Measurements from ENCODE around the gene RPP25L.
A peak's percentile ranks its signal among the peaks of the same experiment; 100 is the strongest.

RPP25L gene

DNA sequence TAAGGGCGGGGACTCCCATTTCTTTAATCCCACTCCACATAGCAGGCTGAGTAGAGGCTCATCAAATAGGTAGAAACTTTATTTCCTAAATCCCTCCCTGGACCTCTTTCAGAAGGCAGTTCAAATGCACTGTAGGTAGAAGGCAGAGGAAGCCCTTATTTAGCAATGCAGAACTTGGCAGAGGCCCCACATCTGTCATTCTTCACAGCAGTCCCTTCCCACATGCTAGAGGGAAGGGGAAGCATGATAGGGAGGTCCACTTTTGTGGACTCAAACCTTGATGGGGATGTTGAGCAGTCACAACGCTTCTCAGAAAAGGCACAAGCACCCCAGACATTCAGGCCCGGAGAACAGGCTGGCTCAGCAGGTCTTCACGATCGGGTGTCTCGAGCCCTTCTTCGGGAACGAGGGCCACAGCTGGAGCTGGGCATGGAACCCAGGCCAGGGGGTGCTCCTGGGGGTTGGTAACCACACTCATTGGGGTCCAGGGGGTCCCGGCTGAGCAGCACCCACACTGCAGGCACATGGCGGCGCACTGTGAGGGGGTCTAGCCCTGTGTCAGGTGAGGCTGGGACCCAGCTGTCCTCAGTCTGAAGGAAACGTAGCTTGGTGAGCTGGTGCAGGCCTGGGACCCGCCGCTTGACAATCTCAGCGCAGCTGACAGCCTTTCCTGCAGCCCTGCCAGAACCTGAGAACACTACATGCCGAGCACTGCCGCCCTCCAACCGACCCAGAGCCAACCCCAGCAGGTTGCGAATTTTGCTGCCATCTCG is 1.3 kb downstream of the RPP25L start:
- no peak for DNase-seq

DNA sequence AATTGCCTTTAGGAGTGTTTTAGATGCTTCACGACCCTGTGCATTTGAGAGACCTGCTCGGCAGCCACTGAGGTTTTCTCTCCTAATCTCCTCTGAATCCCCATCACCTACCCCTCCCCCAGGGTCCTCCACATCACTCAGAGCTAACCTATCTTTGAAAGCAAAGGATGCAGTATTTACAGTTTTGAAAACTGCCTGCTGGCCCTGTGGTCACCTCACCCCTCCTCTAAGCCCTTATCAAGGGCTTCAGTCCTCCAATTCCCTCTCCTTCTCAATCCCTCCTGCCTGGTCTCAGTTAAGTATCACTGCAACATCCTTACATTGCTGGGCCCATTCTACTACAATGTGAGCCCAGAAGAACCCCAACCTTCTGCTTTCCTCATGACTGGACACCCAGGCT is 4.6 kb downstream of the RPP25L start:
- DNase-seq = no peak

GRCh38 chr9:34606905-34607304 is 5.0 kb downstream of the RPP25L start:
- DNase-seq = no peak

DNA sequence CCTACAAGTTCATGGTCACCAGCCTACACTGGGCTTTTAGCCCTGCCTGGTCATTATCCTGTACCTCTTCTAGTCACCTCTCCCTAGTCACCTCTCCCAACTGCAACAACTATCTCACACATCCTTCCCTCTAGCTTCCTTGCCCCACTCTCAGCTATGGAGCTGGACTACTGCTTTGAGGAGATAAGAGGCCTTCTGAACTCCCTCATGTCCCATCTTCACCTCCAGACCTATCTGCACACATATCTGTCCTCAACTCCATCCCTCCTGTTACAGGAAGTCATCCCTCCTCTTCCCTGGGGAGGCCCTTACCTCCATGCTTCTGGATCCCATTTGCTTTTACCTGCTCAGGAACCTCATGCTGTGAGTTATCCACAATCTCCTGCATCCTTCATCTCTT is 5.7 kb downstream of the RPP25L start:
- no peak for DNase-seq

- peak; percentile 86 for DNase-seq
Observed at GRCh38 chr9:34603610-34604231, 8.2 kb downstream of the RPP25L start.

GRCh38 chr9:34601937-34602573 is 9.8 kb downstream of the RPP25L start:
- no peak for DNase-seq

DNA sequence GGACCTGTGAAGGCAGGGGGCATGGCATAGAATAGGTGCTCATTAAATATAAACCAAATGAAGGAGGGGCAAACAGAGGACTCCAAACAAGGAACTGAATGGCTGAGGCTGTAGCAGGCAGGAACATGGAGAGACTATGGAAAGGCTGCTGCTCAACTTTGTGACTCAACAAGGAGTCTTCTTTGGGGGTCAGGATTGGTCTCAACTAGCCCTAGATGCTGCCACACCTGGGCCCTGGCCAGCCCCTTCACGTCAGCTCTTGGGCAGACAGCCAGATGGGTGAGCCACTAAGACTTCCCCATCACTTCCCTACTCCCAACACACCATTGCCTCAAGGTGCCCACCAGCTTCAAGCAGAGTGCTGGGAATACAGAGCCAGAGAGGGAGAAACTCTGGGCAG is 11.0 kb downstream of the RPP25L start:
- DNase-seq = no peak

- DNase-seq = no peak
Observed at GRCh38 chr9:34599546-34599945, 12.4 kb downstream of the RPP25L start.

- no peak for DNase-seq
Observed at GRCh38 chr9:34594177-34594576, 17.7 kb downstream of the RPP25L start.

- DNase-seq = peak; percentile 6
Observed at GRCh38 chr9:34592895-34593601, 18.8 kb downstream of the RPP25L start.

DNA sequence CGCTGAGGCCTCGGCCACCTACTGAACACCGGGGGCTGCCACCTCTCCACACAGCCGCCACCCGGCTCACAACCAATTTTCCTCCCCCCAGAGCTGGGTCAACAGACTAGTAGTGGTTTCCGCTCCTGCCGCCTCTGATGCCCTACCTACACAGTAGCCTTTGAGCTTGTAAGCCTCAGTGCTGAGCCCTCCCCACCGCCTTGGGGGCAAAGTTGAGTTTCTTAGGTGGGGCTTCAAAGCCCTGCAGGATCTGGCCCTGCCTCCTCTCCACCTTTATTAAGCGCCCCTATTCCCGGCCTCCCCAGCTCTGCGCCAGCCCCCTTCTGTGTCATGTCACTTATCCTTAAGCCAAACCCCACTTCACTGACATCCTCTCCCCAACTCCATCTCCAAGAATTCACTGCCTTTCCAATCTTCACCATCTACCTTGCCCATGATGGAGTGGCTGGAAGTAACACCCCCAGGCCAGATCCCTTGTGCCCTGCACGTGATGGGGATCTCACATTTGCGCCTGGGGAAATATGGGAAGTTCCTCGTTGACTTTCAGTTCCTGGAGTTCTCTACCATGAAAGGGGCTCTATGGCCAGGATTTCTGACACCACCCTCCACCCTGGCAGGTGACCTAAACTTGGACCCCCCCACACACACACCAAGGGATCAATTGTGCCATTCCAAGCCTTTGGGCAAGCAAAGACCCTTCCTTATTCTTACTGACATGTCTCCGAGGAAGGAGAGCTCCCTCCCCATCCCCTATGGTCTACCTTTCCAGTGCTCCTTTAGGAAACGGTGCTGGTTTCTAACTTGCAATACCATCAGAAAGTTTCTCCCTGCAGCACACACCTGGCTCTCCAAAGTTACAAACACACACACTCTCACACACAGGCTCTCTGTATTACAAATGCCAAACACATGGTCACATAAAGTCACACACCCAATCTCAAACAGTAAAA is 19.7 kb downstream of the RPP25L start:
- no peak for DNase-seq

DNA sequence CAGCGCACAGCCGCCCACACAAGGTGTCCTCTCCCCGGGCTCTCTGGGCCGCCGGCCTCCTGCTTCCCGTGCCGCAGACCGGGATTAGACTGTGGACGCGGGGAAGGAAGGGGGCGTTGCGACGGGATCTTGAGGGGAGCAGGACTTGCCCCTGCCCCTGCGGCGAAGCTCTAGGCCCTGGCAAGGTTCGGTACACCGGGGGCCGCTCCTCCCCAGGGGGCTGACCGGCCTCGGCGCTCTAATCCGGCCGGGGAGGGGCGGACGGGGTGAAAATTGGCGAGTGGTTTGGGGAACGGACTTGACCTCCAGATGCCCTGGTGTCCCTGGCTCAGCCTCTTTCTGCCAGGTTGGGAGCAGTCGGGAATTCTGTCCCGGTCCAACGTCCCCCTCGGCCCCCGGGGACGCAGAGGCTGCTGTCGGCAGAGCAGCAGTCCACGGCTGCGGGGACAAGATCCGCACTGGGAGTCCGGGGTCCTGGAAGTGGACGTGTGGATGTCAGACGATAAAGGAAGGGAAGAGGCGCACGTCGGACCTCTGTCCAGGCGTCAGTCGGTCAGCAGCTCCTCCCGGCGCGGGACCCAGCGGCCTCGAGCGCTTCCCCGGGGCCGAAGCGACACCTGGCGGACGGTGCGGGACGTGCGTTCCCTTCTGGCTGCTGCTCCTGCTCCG is 20.5 kb downstream of the RPP25L start:
- peak; percentile 84 for DNase-seq

DNA sequence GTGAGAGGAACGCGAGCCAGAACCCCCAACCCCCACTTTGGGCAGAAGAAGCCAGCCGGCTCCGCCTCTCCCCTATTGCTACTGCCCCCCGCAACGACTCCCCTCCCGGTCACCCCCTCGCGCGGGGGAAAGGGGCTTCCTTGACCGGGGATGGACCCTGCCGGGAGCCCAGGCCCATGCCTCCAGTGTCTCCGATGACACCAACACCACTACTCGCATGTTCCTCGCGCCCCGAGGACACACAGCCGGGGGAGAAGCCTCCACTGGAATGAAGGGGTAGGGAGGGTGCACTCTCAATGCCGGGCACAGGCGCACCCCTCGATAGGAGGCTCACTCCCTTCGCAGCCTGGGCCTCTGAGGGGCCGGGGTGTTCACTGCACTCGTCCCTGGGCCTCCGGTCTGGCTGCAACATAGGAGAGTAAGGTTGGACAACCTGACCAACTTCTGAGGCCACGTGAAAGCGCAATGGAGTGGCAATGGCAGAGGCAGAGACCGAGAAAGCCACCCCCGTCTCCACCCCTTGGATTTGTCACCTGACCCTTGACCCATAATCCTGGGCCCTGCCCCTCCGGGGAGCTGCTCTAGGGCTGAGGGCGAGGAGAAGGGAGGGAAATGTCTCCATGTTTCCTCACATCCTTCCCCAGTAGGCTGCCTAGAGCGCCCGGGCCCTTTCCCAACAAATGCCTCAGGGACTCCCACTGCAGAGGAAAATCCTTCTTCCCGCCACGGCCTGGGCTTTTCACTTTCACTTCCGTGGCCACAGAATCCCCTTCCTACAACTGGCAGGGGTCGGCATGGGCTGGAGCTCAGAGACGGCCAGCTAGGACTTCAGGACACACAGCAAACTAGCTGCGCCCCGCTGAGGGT is 21.3 kb downstream of the RPP25L start:
- no peak for DNase-seq

- DNase-seq = peak; percentile 9
Observed at GRCh38 chr9:34589636-34590380, 22.1 kb downstream of the RPP25L start, which contains the start of gene CNTFR. TSS of gene CNTFR (minus strand) at chr9:34589724. CDS start at chr9:34568981, 20,743 bp downstream.

- DNase-seq = no peak
Observed at GRCh38 chr9:34588671-34589635, 22.9 kb downstream of the RPP25L start.

DNA sequence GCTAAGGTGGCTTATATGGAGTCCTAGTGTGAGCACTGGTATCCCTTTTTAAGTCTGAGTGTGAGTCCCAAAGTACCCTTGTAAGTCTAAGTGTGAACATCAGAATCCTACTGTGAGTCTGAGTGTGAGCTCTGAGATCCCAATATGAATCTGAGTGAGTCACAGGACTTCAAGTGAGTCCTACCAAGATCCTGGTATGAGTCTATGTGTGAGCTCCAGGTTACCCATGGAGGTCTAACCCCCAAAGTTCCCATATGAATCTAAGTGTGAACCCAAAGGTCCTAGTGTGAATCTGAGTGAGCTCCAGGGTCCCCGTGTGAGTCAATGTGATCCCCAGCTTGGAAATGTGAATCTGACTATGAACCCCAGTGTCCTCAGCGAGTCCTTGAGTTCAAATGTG is 24.6 kb downstream of the RPP25L start:
- DNase-seq = no peak

DNA sequence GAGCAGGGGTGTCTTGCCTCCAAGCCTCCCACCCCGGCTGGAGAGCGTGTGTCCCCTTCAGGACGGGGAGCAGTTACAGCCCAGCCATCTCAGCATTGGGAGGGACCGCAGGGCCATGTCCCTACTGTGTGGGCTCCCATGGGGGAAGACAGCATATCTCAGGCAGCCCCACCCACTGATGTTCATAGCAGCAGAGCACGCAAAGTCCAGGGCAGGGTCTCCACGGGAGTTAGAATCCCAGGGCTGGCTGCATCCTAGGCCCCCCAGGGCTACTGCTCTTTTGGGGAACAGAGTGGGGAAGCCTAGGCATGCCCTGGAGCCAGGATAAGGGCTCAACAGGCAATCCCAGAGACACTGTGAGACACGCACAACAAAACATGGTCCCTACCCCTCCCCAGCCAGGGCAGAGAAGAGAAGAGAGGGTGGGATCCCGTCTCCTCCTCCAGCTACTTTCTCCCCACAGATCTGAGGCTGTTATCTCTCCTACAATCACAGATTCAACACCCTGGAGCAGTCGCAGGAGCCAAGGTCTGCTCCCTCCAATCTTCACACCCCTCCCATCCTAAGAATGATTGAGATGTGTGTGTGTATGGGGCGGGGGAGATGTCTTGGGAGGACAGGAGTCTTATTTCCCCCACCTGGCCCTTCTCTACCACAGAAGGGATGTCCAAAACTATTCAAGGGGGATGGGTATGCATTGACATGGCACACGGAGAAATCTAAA is 25.8 kb downstream of the RPP25L start:
- no peak for DNase-seq

- DNase-seq = no peak
Observed at GRCh38 chr9:34584970-34585369, 26.9 kb downstream of the RPP25L start.
